IPS DF 6.9 (cell line): ENCODE measurements around the gene PCDHA1.

Experiments
- DNase-seq: peaks from one replicate; pipeline ENCODE4 v3.0.0-alpha.2; 2013; ENCODE audit warnings: low read depth, low spot score
- H3K27ac ChIP-seq: one replicate; pipeline ENCODE4 v1.5.1; 2013; ENCODE audit warnings: low read length, control low read depth
- H3K27me3 ChIP-seq: 2 replicates; pipeline ENCODE4 v1.6.1; 2013; ENCODE audit warnings: mild to moderate bottlenecking, low read length; ENCODE audit not compliant: control insufficient read depth, insufficient read depth
- H3K36me3 ChIP-seq: 2 replicates; pipeline ENCODE4 v1.6.1; 2013; ENCODE audit warnings: low read length; ENCODE audit not compliant: control insufficient read depth, insufficient read depth
- H3K4me1 ChIP-seq: 2 replicates; pipeline ENCODE4 v1.6.1; 2013; ENCODE audit warnings: low read length; ENCODE audit not compliant: control insufficient read depth, insufficient read depth
- H3K4me3 ChIP-seq: 2 replicates; pipeline ENCODE4 v1.5.1; 2013; ENCODE audit warnings: mild to moderate bottlenecking, low read length
- H3K9me3 ChIP-seq: 2 replicates; pipeline ENCODE4 v1.6.1; 2013; ENCODE audit warnings: low read length, inconsistent platforms; ENCODE audit not compliant: control insufficient read depth, insufficient read depth
- WGBS: extraction: QIAGEN DNeasy Blood & Tissue Kit; methylation state at CpG from one replicate; pipeline ENCODE4 v1.1.7; 2013; ENCODE audit warnings: mixed read lengths, missing lambda C conversion rate; ENCODE audit not compliant: insufficient read length, insufficient coverage; 5-methylcytosine and 5-hydroxymethylcytosine counted together

The PCDHA1 gene

GRCh38 chr5:141022384-141022783 lies 236.4 kb downstream of the PCDHA1 start:
- Histone ChIP-seq H3K36me3 (no peaks in the 10 kb centered on the region), H3K27ac (no peak overlapping the region), H3K4me3 (no peak overlapping the region), H3K9me3 (no peaks in the 10 kb centered on the region), H3K27me3 (no peaks in the 10 kb centered on the region; the same call in 1 of the 2 replicates), H3K4me1 (no peaks in the 10 kb centered on the region)
- WGBS, result no CpG with 5 or more reads among the region's 1 CpG
- DNase-seq, result no peak

DNA sequence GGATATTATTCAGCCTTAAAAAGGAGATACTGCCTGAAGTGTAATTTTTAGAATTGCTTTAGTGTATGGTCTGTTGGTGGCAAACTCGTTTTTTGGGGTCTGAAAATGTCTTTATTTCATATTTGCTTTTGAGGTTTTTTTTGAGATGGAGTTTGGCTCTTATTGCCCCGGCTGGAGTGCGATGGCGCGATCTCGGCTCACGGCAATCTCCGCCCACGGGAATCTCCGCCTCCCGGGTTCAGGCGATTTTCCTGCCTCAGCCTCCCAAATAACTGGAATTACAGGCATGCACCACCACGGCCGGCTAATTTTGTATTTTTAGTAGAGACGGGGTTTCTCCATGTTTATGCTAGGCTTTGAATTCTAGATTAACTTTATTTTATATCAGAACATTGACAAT lies 245.1 kb downstream of the PCDHA1 start:
- Histone ChIP-seq H3K36me3 (no peaks in the 10 kb centered on the region), H3K4me1 (no peaks in the 10 kb centered on the region), H3K4me3 (no peak overlapping the region), H3K27me3 (no peaks in the 10 kb centered on the region; the same call in 1 of the 2 replicates), H3K9me3 (no peaks in the 10 kb centered on the region), H3K27ac (no peak overlapping the region)
- DNase-seq, result no peak
- no CpG with 5 or more reads among the region's 15 CpGs for WGBS

DNA sequence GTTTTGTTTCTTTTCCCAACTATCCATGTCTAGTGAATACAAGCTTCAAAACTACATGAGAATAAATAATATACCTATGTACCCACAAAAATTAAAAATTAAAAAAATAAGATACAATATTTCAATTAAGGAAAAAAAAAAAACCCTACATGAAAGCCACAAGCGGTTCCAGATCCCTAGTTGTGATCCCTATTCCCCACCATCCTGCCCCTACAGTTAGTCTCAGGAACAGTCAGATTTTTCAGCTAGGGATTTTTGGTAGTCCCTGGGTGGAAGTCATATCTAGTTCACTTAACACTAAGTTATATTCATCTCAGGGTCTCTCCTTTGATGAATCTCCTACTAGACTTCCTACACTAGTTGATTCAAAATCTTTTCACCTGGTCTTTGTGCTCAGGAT lies 246.7 kb downstream of the PCDHA1 start:
- H3K9me3 ChIP-seq, result no peaks in the 10 kb centered on the region
- DNase-seq, result no peak
- no peak overlapping the region for H3K4me3 ChIP-seq
- no CpG with 5 or more reads among the region's 1 CpG for WGBS
- no peaks in the 10 kb centered on the region for H3K27me3 ChIP-seq
- H3K4me1 ChIP-seq, result no peaks in the 10 kb centered on the region
- H3K36me3 ChIP-seq, result no peaks in the 10 kb centered on the region
- no peak overlapping the region for H3K27ac ChIP-seq

DNA sequence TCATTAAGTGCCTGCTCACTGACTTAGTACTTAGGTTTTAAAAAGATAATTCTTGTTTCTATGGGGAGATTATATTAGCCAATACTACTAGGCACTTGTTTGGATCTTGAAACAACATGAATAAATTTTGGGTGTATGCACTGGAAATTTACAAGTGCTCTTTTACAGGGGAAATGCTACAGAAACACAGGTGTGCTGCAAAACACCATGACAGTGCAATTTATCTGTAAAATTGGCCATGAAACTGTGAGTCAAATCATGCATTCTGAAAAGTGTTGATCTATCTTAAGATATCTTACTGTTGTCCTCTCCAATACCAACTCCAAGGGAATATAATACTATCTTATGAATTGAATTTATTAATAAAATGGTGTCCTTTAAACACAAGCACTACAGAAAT lies 253.1 kb downstream of the PCDHA1 start:
- Histone ChIP-seq H3K27ac (no peak overlapping the region), H3K9me3 (no peaks in the 10 kb centered on the region), H3K36me3 (no peaks in the 10 kb centered on the region), H3K27me3 (no peaks in the 10 kb centered on the region), H3K4me3 (no peak overlapping the region), H3K4me1 (no peaks in the 10 kb centered on the region; the same call in 1 of the 2 replicates)
- no peak for DNase-seq

- Histone ChIP-seq H3K27ac (no peak overlapping the region), H3K36me3 (no peaks in the 10 kb centered on the region), H3K4me3 (no peak overlapping the region; the same call in 1 of the 2 replicates), H3K9me3 (no peaks in the 10 kb centered on the region), H3K27me3 (no peaks in the 10 kb centered on the region), H3K4me1 (no peaks in the 10 kb centered on the region; the same call in 1 of the 2 replicates)
- no peak for DNase-seq
- WGBS, result no CpG with 5 or more reads among the region's 3 CpGs
Measured at GRCh38 chr5:141039517-141039916, 253.6 kb downstream of the PCDHA1 start.

- Histone ChIP-seq H3K27me3 (no peaks in the 10 kb centered on the region), H3K4me1 (no peaks in the 10 kb centered on the region; the same call in 1 of the 2 replicates), H3K27ac (no peak overlapping the region), H3K9me3 (no peaks in the 10 kb centered on the region), H3K4me3 (peak overlapping the region; percentile 70; the same call in 1 of the 2 replicates), H3K36me3 (no peaks in the 10 kb centered on the region)
- peak; percentile 60 for DNase-seq
- WGBS, result no CpG with 5 or more reads among the region's 24 CpGs
Measured at GRCh38 chr5:141040093-141040770, 254.3 kb downstream of the PCDHA1 start.

DNA sequence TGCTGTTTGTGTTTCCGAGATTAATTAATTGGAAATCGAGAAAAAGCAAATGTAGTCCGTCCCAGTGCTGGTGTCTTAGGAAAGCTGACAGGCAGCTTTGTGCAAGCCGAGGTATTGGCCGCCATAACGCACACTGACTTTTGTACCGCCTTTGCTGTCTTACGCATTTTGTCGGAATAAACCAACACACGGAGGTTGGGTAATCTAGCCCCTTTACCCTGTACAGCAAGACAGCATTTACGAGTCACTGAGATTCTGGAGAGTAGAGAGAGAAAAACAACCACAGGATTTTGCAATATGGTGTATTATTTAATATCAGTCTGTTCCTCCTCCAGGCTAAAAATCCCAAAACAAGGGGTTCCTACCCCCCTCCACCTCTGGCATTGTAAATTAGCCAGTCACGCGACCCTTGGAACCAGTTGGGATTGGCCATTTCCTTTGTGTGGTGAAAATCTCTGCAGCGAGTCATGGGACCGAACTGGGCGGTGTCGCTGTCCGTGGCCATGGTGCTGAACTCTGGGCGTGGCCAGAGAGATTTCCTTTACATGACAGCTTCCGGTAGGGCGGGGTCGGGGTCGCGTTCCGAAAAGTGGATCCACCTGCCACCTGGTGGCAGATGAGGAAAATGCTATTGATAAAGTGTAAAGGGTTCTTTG lies 255.0 kb downstream of the PCDHA1 start:
- no peaks in the 10 kb centered on the region for H3K9me3 ChIP-seq
- no peak overlapping the region for H3K27ac ChIP-seq
- DNase-seq, result peak; percentile 99
- H3K27me3 ChIP-seq, result no peaks in the 10 kb centered on the region
- H3K4me3 ChIP-seq, result peak overlapping the region; percentile 70; the same call in 1 of the 2 replicates
- H3K4me1 ChIP-seq, result no peaks in the 10 kb centered on the region; the same call in 1 of the 2 replicates
- H3K36me3 ChIP-seq, result no peaks in the 10 kb centered on the region
- no CpG with 5 or more reads among the region's 25 CpGs for WGBS

GRCh38 chr5:141041427-141041785 lies 255.5 kb downstream of the PCDHA1 start:
- Histone ChIP-seq H3K9me3 (no peaks in the 10 kb centered on the region), H3K27ac (no peak overlapping the region), H3K27me3 (no peaks in the 10 kb centered on the region), H3K36me3 (no peaks in the 10 kb centered on the region), H3K4me1 (no peaks in the 10 kb centered on the region; the same call in 1 of the 2 replicates), H3K4me3 (no peak overlapping the region)
- no CpG with 5 or more reads among the region's 4 CpGs for WGBS
- no peak for DNase-seq

GRCh38 chr5:141042555-141042954 lies 256.6 kb downstream of the PCDHA1 start:
- no peaks in the 10 kb centered on the region for H3K36me3 ChIP-seq

DNA sequence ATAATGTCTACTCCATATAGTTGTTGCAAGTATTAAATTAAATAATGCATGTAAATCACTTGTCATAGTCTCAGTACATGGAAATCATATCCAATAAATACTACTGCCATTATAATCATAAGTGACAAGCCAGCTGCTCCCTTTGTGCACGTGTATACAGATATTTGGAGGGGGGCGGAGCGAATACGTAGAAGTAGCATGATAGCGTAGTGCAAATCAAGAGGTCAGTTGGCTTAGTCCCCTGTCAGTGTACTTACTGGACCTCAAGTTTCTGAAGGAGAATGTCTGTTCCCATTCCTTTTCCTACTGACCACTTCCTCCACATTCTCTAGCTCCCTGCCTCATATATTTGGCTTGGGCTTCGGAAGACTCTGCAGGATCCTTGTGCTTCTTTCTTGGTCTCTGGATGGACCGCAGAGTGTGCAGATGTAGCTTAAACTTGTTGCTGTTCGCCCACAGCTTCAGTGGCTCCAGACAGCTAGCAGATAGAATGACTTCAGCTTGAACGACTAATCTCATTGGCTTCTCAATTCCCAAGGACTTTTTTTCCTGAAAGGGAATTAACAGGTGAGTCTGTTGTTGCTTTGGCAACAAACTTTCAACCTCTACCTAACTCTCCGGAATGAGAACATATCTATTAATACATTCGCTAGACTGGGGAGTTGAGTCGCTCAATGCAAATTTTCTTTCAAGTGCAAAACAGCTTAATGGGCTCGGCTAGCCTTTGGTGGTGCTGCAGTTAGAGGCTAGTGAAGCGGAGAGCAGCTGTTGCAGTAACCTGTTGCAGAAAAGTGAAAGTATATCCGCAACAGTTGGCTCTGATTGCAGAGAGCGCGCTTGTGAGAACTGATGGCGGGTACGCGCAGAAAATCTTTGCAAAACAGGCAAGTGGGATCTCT lies 264.9 kb downstream of the PCDHA1 start, which contains the start of gene PCDHB1:
PCDHB1 (plus strand) TSS at position 753 of the 899 bp plus-strand sequence; CDS start at position 850, 97 bp downstream.
- no peak within 1 kb of the TSS for H3K27ac ChIP-seq
- no peak for DNase-seq
- peaks cover 3% of the 10 kb centered on the region; the same call in 1 of the 2 replicates for H3K27me3 ChIP-seq
- H3K4me3 ChIP-seq, result peak within 1 kb of the TSS; percentile 39; the same call in 1 of the 2 replicates
- WGBS, result no CpG with 5 or more reads among the region's 20 CpGs
- no peaks in the 10 kb centered on the region for H3K4me1 ChIP-seq
- no peaks in the 10 kb centered on the region for H3K9me3 ChIP-seq
- no peaks in the 10 kb centered on the region for H3K36me3 ChIP-seq

More at GRCh38 chr5:141042555-141042954, 256.6 kb downstream of the PCDHA1 start:
- WGBS, result no CpG with 5 or more reads among the region's 1 CpG
- Histone ChIP-seq H3K9me3 (no peaks in the 10 kb centered on the region), H3K27me3 (no peaks in the 10 kb centered on the region), H3K4me3 (no peak overlapping the region), H3K4me1 (no peaks in the 10 kb centered on the region; the same call in 1 of the 2 replicates), H3K27ac (no peak overlapping the region)
- DNase-seq, result no peak
